ENCODE measurements around the gene FSTL4.

Gene FSTL4

DNA sequence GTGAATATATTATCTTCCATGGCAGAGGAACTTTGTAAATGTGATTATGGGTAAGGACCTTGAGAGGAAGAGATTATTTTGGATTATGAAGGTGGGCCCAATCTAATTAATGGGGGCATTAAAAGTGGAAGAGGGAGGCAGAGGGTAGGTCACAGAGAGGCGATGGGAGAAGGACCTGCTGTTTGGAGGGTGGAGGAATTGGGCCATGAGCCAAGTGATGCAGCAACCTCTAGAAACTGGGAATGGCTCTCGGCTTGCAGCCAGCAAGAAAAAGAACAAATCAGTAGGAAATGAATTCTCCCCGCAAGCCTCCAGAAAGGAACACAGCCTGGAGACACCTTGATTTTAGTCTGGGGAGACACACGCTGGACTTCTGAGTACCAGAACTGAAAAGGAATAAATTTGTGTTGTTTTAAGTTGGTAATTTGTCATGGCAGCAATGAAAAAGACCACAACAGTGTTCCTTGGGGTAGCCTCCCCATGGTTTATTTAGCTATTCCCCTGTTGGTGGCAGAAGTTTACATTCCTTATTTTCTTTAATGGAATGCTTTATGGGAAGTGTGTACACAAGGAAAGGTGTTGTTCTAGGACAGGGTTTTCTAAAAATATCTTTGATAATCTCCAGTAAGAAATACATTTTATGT lies 456.9 kb downstream of the FSTL4 start:
- H3K4me1 ChIP-seq (ENCODE audit: control insufficient read depth in 2 of 2, insufficient read depth in 2 of 2, low read length in 2 of 2): no peaks in the 10 kb centered on the region
- H3K4me3 ChIP-seq (ENCODE audit: low read length in 2 of 2): no peak overlapping the region
- no peak overlapping the region for H3K9ac ChIP-seq (ENCODE audit: low read depth in 1 of 2, low read length in 2 of 2)
- no peaks in the 10 kb centered on the region for H3K27me3 ChIP-seq (ENCODE audit: control insufficient read depth in 2 of 2, insufficient read depth in 2 of 2, low read length in 2 of 2)
- H3K27ac ChIP-seq (ENCODE audit: low read depth in 2 of 2, low read length in 2 of 2): no peak overlapping the region
- H3K36me3 ChIP-seq (ENCODE audit: control insufficient read depth in 2 of 2, insufficient read depth in 2 of 2, low read length in 2 of 2): no peaks in the 10 kb centered on the region
- no peaks in the 10 kb centered on the region for H3K9me3 ChIP-seq (ENCODE audit: control insufficient read depth in 2 of 2, low read length in 2 of 2)

DNA sequence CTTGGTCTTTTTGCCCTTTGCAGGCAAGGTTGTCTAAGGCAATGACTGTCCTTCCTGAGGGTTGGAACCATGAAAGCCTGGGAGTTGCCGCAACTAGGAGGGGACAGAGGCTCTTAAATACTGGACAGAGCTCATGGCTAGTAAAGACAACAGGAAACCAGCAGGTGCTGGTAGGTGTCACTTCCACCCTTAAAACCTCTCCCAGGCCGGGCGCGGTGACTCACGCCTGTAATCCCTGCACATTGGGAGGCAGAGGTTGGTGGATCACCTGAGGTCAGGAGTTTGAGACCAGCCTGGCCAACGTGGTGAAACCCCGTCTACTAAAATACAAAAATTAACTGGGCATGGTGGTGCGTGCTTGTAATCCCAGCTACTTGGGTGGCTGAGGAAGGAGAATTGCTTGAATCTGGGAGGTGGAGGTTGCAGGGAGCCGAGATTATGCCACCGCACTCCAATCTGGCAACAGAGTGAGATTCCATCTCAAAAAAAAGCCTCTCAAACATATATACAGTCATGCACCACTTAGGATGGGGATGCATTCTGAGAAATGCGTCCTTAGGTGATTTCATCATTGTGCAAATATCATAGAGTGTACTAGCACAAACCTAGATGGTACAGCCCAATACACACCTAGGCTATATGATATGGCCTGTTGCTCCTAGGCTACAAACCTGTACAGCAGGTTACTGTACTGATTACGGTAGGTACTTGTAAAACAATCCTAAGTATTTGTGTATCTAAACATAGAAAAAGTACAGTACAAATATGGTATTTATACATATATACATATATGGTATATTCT lies 457.9 kb downstream of the FSTL4 start:
- no peaks in the 10 kb centered on the region for H3K4me1 ChIP-seq (ENCODE audit: control insufficient read depth in 2 of 2, insufficient read depth in 2 of 2, low read length in 2 of 2)
- H3K9ac ChIP-seq (ENCODE audit: low read depth in 1 of 2, low read length in 2 of 2): no peak overlapping the region
- H3K27me3 ChIP-seq (ENCODE audit: control insufficient read depth in 2 of 2, insufficient read depth in 2 of 2, low read length in 2 of 2): no peaks in the 10 kb centered on the region
- no peak overlapping the region for H3K27ac ChIP-seq (ENCODE audit: low read depth in 2 of 2, low read length in 2 of 2)
- no peak overlapping the region for H3K4me3 ChIP-seq (ENCODE audit: low read length in 2 of 2)
- no peaks in the 10 kb centered on the region for H3K36me3 ChIP-seq (ENCODE audit: control insufficient read depth in 2 of 2, insufficient read depth in 2 of 2, low read length in 2 of 2)
- no peaks in the 10 kb centered on the region for H3K9me3 ChIP-seq (ENCODE audit: control insufficient read depth in 2 of 2, low read length in 2 of 2)

DNA sequence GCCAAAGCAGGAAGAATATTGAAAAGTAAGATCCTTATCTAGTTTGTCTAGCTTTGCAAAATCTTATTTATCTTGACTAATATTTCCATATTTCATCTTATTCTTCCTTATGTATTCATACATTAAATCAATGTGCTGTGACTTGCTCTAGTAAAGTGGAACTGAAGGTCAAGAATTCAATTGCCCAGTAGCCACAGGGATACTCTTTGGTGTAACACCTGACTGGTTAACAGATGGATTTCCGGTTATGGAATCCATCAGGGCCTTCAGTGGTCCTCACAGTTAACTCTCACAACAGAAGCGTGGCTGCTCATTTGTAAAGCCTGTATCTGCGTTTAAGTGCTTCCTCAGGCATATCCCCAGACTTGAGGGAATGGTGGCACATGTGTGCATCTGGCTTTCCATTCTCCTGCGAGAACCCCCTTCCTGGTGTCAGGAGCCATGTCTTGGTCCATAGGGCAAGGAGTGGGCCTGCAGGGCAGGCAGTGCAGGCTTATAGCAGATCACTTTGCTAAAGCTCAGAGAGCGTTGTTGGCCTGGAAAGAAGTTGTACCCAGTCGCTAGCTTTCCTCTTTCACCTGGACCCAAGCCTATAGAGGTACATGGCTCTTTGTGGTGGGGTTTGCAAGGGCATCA lies 461.3 kb downstream of the FSTL4 start:
- Histone ChIP-seq H3K9me3 (ENCODE audit: control insufficient read depth in 2 of 2, low read length in 2 of 2) (no peaks in the 10 kb centered on the region), H3K4me1 (ENCODE audit: control insufficient read depth in 2 of 2, insufficient read depth in 2 of 2, low read length in 2 of 2) (no peaks in the 10 kb centered on the region), H3K4me3 (ENCODE audit: low read length in 2 of 2) (no peak overlapping the region), H3K27ac (ENCODE audit: low read depth in 2 of 2, low read length in 2 of 2) (no peak overlapping the region), H3K36me3 (ENCODE audit: control insufficient read depth in 2 of 2, insufficient read depth in 2 of 2, low read length in 2 of 2) (no peaks in the 10 kb centered on the region), H3K27me3 (ENCODE audit: control insufficient read depth in 2 of 2, insufficient read depth in 2 of 2, low read length in 2 of 2) (no peaks in the 10 kb centered on the region), H3K9ac (ENCODE audit: low read depth in 1 of 2, low read length in 2 of 2) (no peak overlapping the region)

DNA sequence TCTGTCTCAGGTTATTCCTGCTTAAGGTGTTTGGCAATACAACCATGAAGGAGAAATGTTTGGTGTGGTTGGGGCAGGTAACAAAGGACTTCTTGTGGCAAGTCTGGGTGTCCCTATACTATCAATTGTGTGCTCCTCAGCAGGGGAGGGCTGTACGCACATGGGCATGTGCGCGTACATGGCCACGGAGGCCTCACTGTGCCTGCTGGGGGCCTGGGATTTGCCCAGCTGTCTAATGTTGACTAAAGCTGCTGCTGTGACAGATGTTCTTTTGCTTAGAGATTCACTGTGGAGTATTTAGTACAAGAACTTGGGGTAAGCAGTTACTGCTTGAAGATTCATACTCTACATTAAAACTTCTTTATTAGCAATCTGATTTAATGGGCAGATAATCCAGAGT lies 463.0 kb downstream of the FSTL4 start:
- H3K27ac ChIP-seq (ENCODE audit: low read depth in 2 of 2, low read length in 2 of 2): no peak overlapping the region
- H3K4me1 ChIP-seq (ENCODE audit: control insufficient read depth in 2 of 2, insufficient read depth in 2 of 2, low read length in 2 of 2): no peaks in the 10 kb centered on the region
- H3K9me3 ChIP-seq (ENCODE audit: control insufficient read depth in 2 of 2, low read length in 2 of 2): no peaks in the 10 kb centered on the region
- H3K4me3 ChIP-seq (ENCODE audit: low read length in 2 of 2): no peak overlapping the region
- no peak overlapping the region for H3K9ac ChIP-seq (ENCODE audit: low read depth in 1 of 2, low read length in 2 of 2)
- H3K27me3 ChIP-seq (ENCODE audit: control insufficient read depth in 2 of 2, insufficient read depth in 2 of 2, low read length in 2 of 2): no peaks in the 10 kb centered on the region
- H3K36me3 ChIP-seq (ENCODE audit: control insufficient read depth in 2 of 2, insufficient read depth in 2 of 2, low read length in 2 of 2): no peaks in the 10 kb centered on the region

DNA sequence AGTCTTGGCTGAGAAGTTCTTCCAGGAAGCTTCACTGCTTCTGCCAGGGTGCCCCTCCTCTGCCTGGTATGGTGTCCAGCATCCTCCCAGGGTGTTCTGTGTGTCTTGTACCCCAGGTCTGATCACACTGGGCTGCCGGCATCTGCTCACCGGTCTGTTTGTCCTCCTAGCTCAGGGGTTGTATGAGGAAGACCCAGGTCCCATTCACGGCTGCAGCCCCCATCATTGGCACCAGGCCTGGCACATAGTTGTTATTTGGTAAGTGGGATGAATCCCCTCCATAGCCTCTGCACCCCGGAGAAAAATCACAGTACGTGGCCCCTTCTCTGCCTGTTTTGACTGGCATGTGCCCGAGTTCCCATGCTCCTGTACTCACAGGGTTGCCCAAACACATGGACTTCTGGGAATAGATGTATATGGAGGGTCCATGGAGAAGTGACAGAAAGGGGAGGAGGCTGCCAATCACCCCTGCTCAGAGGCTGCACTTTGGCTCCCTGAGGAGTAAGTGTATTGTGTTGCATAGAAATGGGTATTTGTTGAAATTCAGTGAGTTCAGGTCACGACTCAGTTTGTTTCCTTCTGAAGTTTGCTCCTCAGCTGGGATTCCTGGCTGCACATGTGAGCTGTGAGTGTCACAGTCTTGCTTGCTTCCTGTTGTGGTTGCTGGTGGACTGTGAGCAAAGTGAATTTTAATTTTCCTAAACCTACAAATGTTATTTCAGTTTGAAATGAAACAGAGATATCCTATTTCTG lies 464.4 kb downstream of the FSTL4 start:
- no peak overlapping the region for H3K4me3 ChIP-seq (ENCODE audit: low read length in 2 of 2)
- no peak overlapping the region for H3K9ac ChIP-seq (ENCODE audit: low read depth in 1 of 2, low read length in 2 of 2)
- H3K9me3 ChIP-seq (ENCODE audit: control insufficient read depth in 2 of 2, low read length in 2 of 2): no peaks in the 10 kb centered on the region
- peaks cover 0 to 2% of the 10 kb centered on the region in 2 donors for H3K27me3 ChIP-seq (ENCODE audit: control insufficient read depth in 2 of 2, insufficient read depth in 2 of 2, low read length in 2 of 2)
- no peak overlapping the region for H3K27ac ChIP-seq (ENCODE audit: low read depth in 2 of 2, low read length in 2 of 2)
- no peaks in the 10 kb centered on the region for H3K4me1 ChIP-seq (ENCODE audit: control insufficient read depth in 2 of 2, insufficient read depth in 2 of 2, low read length in 2 of 2)
- H3K36me3 ChIP-seq (ENCODE audit: control insufficient read depth in 2 of 2, insufficient read depth in 2 of 2, low read length in 2 of 2): no peaks in the 10 kb centered on the region

DNA sequence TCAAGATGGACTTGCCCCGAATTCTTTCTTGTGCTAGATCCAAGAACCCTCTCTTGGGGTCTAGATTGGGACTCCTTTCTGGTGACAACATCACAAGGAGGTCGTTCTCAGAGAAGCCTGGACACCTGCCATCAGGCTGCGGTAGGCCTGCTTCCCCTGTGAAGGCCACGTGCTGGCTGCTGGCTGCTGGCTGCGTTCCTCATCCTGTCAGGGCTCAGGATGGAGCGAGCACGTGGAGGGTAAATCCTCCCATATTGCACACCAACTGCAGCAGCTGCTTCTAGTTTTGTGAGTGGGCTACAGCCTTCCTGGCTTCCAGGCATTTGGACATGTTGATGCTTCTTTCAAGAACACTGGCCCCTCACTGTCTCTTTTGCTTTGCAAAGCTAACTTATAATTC lies 464.9 kb downstream of the FSTL4 start:
- no peaks in the 10 kb centered on the region for H3K36me3 ChIP-seq (ENCODE audit: control insufficient read depth in 2 of 2, insufficient read depth in 2 of 2, low read length in 2 of 2)
- H3K9ac ChIP-seq (ENCODE audit: low read depth in 1 of 2, low read length in 2 of 2): no peak overlapping the region
- H3K27me3 ChIP-seq (ENCODE audit: control insufficient read depth in 2 of 2, insufficient read depth in 2 of 2, low read length in 2 of 2): peaks cover 0 to 2% of the 10 kb centered on the region in 2 donors
- H3K4me3 ChIP-seq (ENCODE audit: low read length in 2 of 2): no peak overlapping the region
- no peaks in the 10 kb centered on the region for H3K4me1 ChIP-seq (ENCODE audit: control insufficient read depth in 2 of 2, insufficient read depth in 2 of 2, low read length in 2 of 2)
- no peaks in the 10 kb centered on the region for H3K9me3 ChIP-seq (ENCODE audit: control insufficient read depth in 2 of 2, low read length in 2 of 2)
- H3K27ac ChIP-seq (ENCODE audit: low read depth in 2 of 2, low read length in 2 of 2): no peak overlapping the region

All from mucosa of rectum (tissue), 2 donors.